ENCODE results near the gene PAX1.
A peak's percentile ranks its signal among the peaks of the same experiment; 100 is the strongest.

PAX1 gene

GRCh38 chr20:21719592-21720214, 14.2 kb downstream of the PAX1 start:
- peak; percentile 2 for DNase-seq (ENCODE audit: low read depth, low spot score)

DNA sequence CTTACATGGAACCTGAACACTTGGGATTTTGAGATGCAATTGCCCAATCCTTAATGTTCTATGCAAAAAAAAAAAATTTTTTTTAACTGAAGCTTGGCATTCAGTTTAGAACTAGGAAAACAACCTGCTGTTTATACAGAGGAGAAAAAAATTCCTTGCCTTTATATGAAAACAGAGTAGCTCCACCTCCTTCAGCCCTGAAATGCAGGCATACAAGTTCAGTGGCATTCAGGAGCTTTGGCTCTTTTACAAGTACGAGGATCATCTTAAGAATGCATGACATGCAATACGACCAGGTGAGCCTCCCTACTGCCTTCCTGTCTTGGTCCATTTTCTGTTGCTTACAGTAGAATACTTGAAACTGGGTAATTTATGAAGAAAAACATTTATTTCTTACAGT, 20.4 kb downstream of the PAX1 start:
- DNase-seq (ENCODE audit: low read depth, low spot score) = no peak
- TF ChIP-seq, protein P1, sequence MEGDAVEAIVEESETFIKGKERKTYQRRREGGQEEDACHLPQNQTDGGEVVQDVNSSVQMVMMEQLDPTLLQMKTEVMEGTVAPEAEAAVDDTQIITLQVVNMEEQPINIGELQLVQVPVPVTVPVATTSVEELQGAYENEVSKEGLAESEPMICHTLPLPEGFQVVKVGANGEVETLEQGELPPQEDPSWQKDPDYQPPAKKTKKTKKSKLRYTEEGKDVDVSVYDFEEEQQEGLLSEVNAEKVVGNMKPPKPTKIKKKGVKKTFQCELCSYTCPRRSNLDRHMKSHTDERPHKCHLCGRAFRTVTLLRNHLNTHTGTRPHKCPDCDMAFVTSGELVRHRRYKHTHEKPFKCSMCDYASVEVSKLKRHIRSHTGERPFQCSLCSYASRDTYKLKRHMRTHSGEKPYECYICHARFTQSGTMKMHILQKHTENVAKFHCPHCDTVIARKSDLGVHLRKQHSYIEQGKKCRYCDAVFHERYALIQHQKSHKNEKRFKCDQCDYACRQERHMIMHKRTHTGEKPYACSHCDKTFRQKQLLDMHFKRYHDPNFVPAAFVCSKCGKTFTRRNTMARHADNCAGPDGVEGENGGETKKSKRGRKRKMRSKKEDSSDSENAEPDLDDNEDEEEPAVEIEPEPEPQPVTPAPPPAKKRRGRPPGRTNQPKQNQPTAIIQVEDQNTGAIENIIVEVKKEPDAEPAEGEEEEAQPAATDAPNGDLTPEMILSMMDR (IDR thresholded peaks at IDR 0.05; ENCODE audit: insufficient read depth, low read length, missing control alignments) = no peak
- ChIA-PET CTCF (no interaction called here), POLR2A (no interaction called here)
- H3K4me3 ChIP-seq (ENCODE audit: low read depth, low read length) = no peak overlapping the region

More at GRCh38 chr20:21719592-21720214, 14.2 kb downstream of the PAX1 start:
- POLR2A ChIA-PET = no interaction called here
- CTCF ChIA-PET = interaction anchor here (0.6 to 3.2 kb wide), 18 partner anchors 8 to 596 kb away, joined by 3 to 36 read pairs (median 4); partner anchors contain the start of gene PAX1
- TF ChIP-seq, protein P1 (IDR thresholded peaks at IDR 0.05; ENCODE audit: insufficient read depth, low read length, missing control alignments) = peak; percentile 51
- no peak overlapping the region for H3K4me3 ChIP-seq (ENCODE audit: low read depth, low read length)

DNA sequence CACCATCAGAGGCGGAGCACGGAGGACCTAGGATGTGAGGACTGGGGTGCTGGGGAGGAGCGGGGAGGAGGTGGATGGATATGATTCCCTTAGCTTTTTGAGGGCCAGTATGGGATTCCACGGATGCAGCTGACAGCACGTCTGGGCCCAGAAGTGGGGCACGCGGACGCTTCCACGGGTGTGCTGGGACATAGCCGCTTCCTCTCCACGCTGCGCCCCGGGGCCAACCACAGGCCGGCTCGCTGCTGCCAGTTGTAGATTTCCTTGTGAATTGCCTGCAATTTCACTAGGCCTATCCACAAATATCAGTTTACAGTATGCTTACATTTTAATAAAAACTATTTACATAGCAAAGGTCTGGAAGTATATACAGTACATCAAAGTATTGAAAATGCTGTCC, 23.9 kb downstream of the PAX1 start:
- DNase-seq (ENCODE audit: low read depth, low spot score) = no peak
- POLR2A ChIA-PET = no interaction called here
- CTCF ChIA-PET = no interaction called here
- H3K4me3 ChIP-seq (ENCODE audit: low read depth, low read length) = no peak overlapping the region
- TF ChIP-seq, protein P1 (IDR thresholded peaks at IDR 0.05; ENCODE audit: insufficient read depth, low read length, missing control alignments) = no peak

DNA sequence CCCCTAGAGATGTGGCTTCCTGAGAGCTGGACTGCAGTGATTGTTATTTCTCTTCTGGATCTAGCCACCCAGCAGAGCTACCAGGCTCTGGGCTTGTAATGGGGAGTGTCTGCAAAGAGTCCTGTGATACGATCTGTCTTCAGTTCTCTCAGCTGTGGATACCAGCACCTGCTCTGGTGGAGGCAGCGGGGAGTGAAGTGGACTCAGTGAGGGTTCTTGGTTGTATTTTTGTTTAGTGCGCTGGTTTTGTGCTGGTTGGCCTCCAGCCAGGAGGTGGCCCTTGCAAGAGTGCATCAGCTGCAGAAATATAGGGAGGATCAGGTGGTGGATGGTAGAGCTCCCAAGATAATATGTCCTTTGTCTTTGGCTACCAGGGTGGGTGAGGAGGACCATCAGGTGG, 33.7 kb downstream of the PAX1 start:
- no peak for DNase-seq (ENCODE audit: low read depth, low spot score)
- ChIA-PET CTCF (no interaction called here), POLR2A (no interaction called here)
- no peak overlapping the region for H3K4me3 ChIP-seq (ENCODE audit: low read depth, low read length)
- TF ChIP-seq, protein P1 (IDR thresholded peaks at IDR 0.05; ENCODE audit: insufficient read depth, low read length, missing control alignments) = no peak

GRCh38 chr20:21739682-21740081, 34.2 kb downstream of the PAX1 start:
- DNase-seq (ENCODE audit: low read depth, low spot score) = no peak
- no peak overlapping the region for H3K4me3 ChIP-seq (ENCODE audit: low read depth, low read length)
- TF ChIP-seq, protein P1 (IDR thresholded peaks at IDR 0.05; ENCODE audit: insufficient read depth, low read length, missing control alignments) = no peak
- POLR2A ChIA-PET = no interaction called here
- CTCF ChIA-PET = no interaction called here

DNA sequence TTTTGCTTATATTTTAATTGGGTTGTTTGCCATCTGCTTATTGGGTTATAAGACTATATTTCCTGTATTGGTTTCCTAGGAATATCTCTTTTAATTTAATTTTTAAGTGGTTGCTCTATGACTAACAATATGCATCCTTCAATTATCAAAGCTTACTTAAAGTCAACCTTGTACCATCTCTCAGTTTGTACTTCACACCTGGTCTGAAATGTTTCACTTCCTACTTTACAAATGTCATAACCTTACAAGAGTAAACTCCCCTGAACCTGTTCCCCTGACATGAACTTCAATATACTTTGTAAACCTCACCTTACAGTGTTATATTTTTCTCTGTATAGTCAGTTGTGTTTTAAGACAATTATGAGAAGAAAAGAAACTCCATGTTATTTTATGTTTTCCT, 35.8 kb downstream of the PAX1 start:
- DNase-seq (ENCODE audit: low read depth, low spot score) = no peak
- ChIA-PET CTCF (no interaction called here), POLR2A (no interaction called here)
- TF ChIP-seq, protein P1 (IDR thresholded peaks at IDR 0.05; ENCODE audit: insufficient read depth, low read length, missing control alignments) = no peak
- H3K4me3 ChIP-seq (ENCODE audit: low read depth, low read length) = no peak overlapping the region
